Endodermal cell (in vitro differentiated cells): Measurements from ENCODE around the gene PRKCA. TPM values are rescaled to one million over a fixed set of nuclear protein-coding genes. Genes with fewer than 3 reads are reported as not detected.

Experiments used
- DNase-seq: peaks from one replicate; pipeline ENCODE4 v3.0.0-alpha.2; 2017
- H3K27ac ChIP-seq: 2 replicates; pipeline ENCODE4 v1.5.1; 2013; ENCODE audit warnings: mild to moderate bottlenecking, low read depth, low read length, moderate library complexity
- H3K27me3 ChIP-seq: 2 replicates; pipeline ENCODE4 v1.6.1; 2013; ENCODE audit warnings: mild to moderate bottlenecking, low read length, moderate library complexity; ENCODE audit not compliant: insufficient read depth, control insufficient read depth, poor library complexity, severe bottlenecking
- H3K36me3 ChIP-seq: 2 replicates; pipeline ENCODE4 v1.7.0; 2013; ENCODE audit warnings: mild to moderate bottlenecking, low read length, moderate library complexity; ENCODE audit not compliant: control insufficient read depth, insufficient read depth
- H3K4me1 ChIP-seq: one replicate; pipeline ENCODE4 v1.7.0; 2013; ENCODE audit warnings: low read length; ENCODE audit not compliant: control insufficient read depth, insufficient read depth
- H3K4me3 ChIP-seq: 2 replicates; pipeline ENCODE4 v1.5.1; 2013; ENCODE audit warnings: mild to moderate bottlenecking, low read length, moderate library complexity
- H3K9ac ChIP-seq: 2 replicates; pipeline ENCODE4 v1.6.1; 2013; ENCODE audit warnings: mild to moderate bottlenecking, low read length, moderate library complexity; ENCODE audit not compliant: poor library complexity, severe bottlenecking; ENCODE audit errors: extremely low read depth
- H3K9me3 ChIP-seq: 2 replicates; pipeline ENCODE4 v1.6.1; 2013; ENCODE audit warnings: mild to moderate bottlenecking, low read length, moderate library complexity; ENCODE audit not compliant: control insufficient read depth
- H3K27ac Mint-ChIP-seq: 2 replicates; pipeline ENCODE4 v1.8.0; 2020; ENCODE audit warnings: mixed read lengths
- H3K27me3 Mint-ChIP-seq: 2 replicates; pipeline ENCODE4 v1.8.0; 2021; ENCODE audit warnings: mild to moderate bottlenecking, mixed read lengths; ENCODE audit not compliant: insufficient read depth
- H3K36me3 Mint-ChIP-seq: 2 replicates; pipeline ENCODE4 v1.8.0; 2020; ENCODE audit warnings: low read depth, mixed read lengths
- H3K4me1 Mint-ChIP-seq: 2 replicates; pipeline ENCODE4 v1.8.0; 2020; ENCODE audit warnings: mixed read lengths
- H3K4me3 Mint-ChIP-seq: 2 replicates; pipeline ENCODE4 v1.8.0; 2020; ENCODE audit warnings: mild to moderate bottlenecking, moderate library complexity, mixed read lengths
- H3K9me3 Mint-ChIP-seq: 2 replicates; pipeline ENCODE4 v1.8.0; 2020; ENCODE audit warnings: mild to moderate bottlenecking, mixed read lengths
- CTCF ChIP-seq: fragments of 200-600 bp; sonication (generic); conservative IDR thresholded peaks from 2 replicates; pipeline ENCODE4 v1.5.0; 2021; ENCODE audit warnings: antibody characterized with exemption, mild to moderate bottlenecking
- WGBS, 2 experiments: methylation state at CpG; one replicate each; pipeline versions ENCODE4 v1.1.5 to v1.1.7; 2013; ENCODE audit warnings: missing lambda C conversion rate in 2 of 2, mixed read lengths in 1 of 2; ENCODE audit not compliant: insufficient coverage in 1 of 2, insufficient read length in 1 of 2; 5-methylcytosine and 5-hydroxymethylcytosine counted together
- total RNA-seq, 2 donors: library from RNA; stranded (reverse); fragmentation: NEBNext Ultra II Directional in 1 of 2; extraction: Animal tissue kit (Norgen Biotek cat#: 25700) in 1 of 2; gene quantifications; 2 replicates in 1 of 2; 3 replicates in 1 of 2; pipeline ENCODE4 v1.2.1, GENCODE V29; 2021

PRKCA gene
- total RNA-seq, 2 donors from 2014 or later: 8.7 to 14.6 TPM

DNA sequence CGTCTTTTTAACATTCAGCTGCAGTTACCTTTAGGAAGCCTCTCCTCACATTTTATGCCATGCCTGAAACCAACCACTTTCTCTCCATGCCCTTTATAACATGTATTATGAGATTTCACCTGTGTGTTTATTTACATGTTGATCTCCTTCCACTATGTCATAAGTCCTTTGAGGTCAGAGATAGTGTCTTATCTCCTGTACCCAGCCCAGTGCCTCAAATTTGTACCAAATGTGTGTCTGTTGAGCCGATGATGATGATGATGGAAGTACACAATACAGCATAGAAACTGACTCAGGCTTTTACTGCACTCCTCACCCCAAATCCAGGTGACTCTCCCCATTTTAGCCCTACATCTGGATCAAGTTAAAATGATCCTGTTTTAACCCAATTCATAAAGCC, 353.0 kb downstream of the PRKCA start:
- no peak for TF ChIP-seq CTCF
- H3K4me1 ChIP-seq: no peaks in the 10 kb centered on the region
- H3K9ac ChIP-seq: no peak overlapping the region
- no peak overlapping the region for H3K27ac ChIP-seq
- no peaks in the 10 kb centered on the region for H3K9me3 ChIP-seq
- Mint-ChIP-seq H3K27ac (no peak overlapping the region), H3K36me3 (peaks cover 1% of the 10 kb centered on the region), H3K4me3 (no peak overlapping the region), H3K4me1 (peaks cover 3% of the 10 kb centered on the region), H3K27me3 (peaks cover 2% of the 10 kb centered on the region), H3K9me3 (no peaks in the 10 kb centered on the region)
- 90 to 96% methylated on average over 2 of the region's 2 CpGs for WGBS, 2 experiments
- no peak overlapping the region for H3K4me3 ChIP-seq
- H3K36me3 ChIP-seq: no peaks in the 10 kb centered on the region
- no peaks in the 10 kb centered on the region for H3K27me3 ChIP-seq
- DNase-seq: no peak

DNA sequence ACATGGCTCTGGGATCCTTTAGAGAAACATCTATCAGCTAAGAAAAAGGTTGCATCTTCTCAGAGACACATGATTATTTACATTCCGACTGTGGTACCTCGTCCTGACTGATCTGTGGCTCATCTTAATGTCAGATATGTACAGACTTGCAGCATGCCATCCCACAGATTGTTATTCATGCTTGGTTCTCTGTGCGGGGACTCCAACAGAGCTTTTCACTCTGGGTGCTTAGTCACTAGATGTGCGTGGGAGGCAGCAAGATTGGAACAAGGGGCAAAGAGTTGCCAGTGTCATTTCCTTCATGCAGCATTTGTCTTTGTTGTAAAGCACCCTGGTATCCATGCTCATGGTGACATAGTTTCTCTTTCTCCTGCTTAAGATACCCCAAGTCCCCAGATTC, 353.4 kb downstream of the PRKCA start:
- no peak for DNase-seq
- Histone ChIP-seq H3K27me3 (no peaks in the 10 kb centered on the region), H3K36me3 (no peaks in the 10 kb centered on the region), H3K4me3 (no peak overlapping the region), H3K9me3 (no peaks in the 10 kb centered on the region), H3K4me1 (no peaks in the 10 kb centered on the region), H3K27ac (no peak overlapping the region), H3K9ac (no peak overlapping the region)
- no peaks in the 10 kb centered on the region for H3K9me3 Mint-ChIP-seq
- H3K4me3 Mint-ChIP-seq: no peak overlapping the region
- H3K27me3 Mint-ChIP-seq: peaks cover 2% of the 10 kb centered on the region
- WGBS, 2 experiments: 55 to 80% methylated on average over 2 to 4 of the region's 4 CpGs
- peaks cover under 1% of the 10 kb centered on the region for H3K4me1 Mint-ChIP-seq
- TF ChIP-seq CTCF: no peak
- peaks cover 1% of the 10 kb centered on the region for H3K36me3 Mint-ChIP-seq
- no peak overlapping the region for H3K27ac Mint-ChIP-seq

- Mint-ChIP-seq H3K36me3 (peaks cover 1% of the 10 kb centered on the region), H3K27me3 (no peaks in the 10 kb centered on the region), H3K4me3 (no peak overlapping the region), H3K4me1 (peaks cover 6% of the 10 kb centered on the region), H3K9me3 (no peaks in the 10 kb centered on the region), H3K27ac (no peak overlapping the region)
- no peak for DNase-seq
- no peaks in the 10 kb centered on the region for H3K27me3 ChIP-seq
- no peak for TF ChIP-seq CTCF
- H3K9me3 ChIP-seq: no peaks in the 10 kb centered on the region
- no peak overlapping the region for H3K9ac ChIP-seq
- no peak overlapping the region for H3K27ac ChIP-seq
- no peak overlapping the region for H3K4me3 ChIP-seq
- no peaks in the 10 kb centered on the region for H3K4me1 ChIP-seq
- WGBS, 2 experiments: 88 to 89% methylated on average over 9 to 13 of the region's 13 CpGs
- H3K36me3 ChIP-seq: no peaks in the 10 kb centered on the region
Measured at GRCh38 chr17:66661411-66662256, 359.2 kb downstream of the PRKCA start.
